Stimulated activated CD4-positive, alpha-beta T cell treated with anti-CD3 and anti-CD28 coated beads, Interleukin-4, amount 100 ng/mL, for 1 hour (primary cell): Measurements from ENCODE around the gene EVL.
A peak's percentile ranks its signal among the peaks of the same experiment; 100 is the strongest.

ENCODE experiments used
- DNase-seq: peaks from one replicate; pipeline ENCODE4 v3.0.0-alpha.2; 2020

Gene EVL

DNA sequence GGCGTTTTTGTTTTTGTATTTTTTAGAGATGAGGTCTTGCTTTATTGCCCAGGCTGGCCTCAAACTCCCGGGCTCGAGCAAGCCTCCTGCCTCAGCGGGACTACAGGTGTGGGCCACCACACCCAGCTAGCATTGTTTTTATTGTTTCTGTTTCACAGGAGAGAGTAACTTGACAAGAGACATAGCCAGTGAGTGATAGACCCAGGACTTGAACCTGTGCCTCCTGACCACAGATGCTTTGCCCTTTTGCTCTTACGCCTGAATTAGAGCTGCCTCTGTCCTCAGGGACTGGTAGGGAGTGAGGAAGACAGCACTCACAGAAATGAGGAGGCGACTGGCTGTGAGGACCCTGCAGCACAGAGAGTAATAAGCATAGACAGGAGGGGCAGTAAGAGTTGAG, 2.3 kb downstream of the EVL start:
- peak; percentile 29 for DNase-seq

- DNase-seq: peak; percentile 82
These were observed 3.0 kb downstream of the EVL start for GRCh38 chr14:100067971-100068959.

DNA sequence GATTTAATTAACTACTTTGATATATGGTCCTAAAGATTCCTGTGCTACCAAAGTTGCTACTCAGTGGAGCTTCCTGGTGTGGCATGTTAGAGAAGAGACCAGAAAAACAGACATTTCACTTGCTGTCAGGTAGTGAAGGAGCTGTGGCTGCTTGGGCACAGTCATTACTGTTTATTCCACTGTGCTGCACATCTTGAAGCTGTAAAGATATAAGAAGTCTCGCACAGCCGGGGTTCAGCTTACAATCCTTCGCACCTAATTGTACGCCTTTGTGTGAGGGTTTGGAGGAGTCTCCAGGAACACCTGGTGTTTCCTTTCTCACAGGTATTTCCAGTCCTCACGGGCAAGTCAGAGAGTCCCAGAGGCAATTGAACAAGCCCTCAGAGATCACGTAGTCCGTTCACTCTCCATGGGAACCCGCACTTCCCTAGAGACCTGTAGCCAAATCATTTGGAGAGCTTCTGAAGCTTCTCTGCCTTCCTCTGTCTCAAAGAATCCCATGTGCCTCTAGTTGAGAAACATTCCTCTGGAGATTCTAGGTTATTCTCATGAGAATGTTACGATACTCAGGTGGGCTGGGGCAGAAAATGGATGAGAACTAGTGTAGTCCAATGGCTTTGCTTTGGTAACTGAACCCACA, 4.1 kb downstream of the EVL start:
- no peak for DNase-seq

DNA sequence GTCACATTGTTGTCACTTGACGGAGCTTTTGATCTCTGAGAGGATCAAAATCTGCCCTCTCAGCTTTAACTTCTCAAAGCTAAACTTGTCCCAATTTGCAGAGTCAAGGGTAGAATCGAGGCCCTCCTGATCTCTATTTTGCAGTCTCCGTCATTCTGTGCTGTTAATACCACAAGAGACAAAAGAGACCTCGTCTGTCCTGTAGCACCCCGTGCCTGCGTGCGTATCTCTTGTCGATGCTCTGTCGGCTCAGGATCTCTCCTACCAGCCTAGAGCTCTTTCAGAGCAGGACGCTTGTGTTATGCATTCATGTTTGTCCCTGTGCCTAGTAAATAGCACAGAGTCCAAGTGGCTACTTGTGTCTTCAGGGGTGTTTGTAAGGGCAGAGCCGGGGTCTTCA, 5.1 kb downstream of the EVL start:
- no peak for DNase-seq

- no peak for DNase-seq
These were observed 6.3 kb downstream of the EVL start for GRCh38 chr14:100071545-100071944.

DNA sequence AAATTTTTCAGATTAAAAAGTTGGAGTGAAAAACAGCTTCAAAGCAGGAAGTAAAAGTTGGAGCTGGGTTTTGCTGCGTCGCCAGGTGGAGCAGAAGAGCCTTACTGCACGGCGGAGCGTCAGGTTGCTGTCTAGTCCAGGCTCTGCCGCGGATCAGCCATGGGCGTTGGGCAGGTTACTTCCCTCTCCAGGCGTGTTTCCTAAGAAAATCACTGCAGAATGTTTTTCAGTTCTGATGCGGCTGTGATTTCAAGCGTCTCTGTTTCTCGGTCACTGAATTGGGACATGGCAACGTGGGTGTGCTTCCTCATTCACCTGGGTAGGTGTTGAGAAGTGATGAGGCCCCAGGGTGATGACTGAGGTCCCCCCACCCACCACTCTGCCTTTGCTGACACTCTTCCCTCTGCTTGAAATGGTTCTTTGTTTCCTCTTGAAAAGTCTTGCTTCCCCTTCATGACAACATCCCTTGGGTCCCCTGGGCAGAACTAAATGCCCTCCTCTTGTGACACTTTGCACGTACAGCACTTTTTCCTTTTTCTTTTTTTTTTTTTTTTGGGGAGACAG, 7.6 kb downstream of the EVL start:
- peak; percentile 64 for DNase-seq

- peak; percentile 28 for DNase-seq
These were observed 8.6 kb downstream of the EVL start for GRCh38 chr14:100073576-100074430.

DNA sequence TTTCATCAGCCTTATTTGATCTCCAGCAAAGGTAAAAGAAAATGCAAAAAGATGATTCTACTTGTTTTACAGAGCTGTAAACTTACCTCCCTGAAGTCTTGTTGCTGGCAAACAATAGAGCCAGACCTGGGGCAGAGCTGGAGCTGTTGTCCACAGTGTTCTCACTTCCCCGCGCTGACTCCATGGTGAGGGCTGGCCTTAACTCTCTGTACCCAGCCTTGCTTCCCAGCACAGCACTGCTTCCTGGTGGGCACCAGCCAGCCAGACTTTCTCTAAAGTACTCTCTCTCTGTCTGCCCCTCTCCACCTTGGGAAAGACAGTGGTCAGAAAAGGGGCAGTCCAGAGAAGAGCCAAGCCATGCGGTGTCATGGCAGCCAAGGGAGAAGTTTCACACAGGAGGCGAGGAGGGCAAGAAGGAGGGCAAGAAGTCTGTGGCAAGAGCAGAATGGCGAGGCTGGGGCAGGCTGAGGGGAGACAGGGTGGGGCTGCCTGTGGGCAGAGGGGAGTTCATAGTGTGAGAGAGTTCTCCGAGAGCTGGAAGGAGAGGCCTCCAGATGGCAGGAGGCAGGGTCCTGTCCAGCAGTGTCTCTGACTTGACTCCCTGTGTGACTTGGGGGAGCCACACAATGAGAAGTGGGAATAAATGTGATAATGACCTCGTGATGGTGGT, 9.3 kb downstream of the EVL start:
- DNase-seq: no peak

- DNase-seq: no peak
These were observed 10.5 kb downstream of the EVL start for GRCh38 chr14:100075681-100076080.

- no peak for DNase-seq
These were observed 10.9 kb downstream of the EVL start for GRCh38 chr14:100076133-100076532.

- DNase-seq: no peak
These were observed 11.4 kb downstream of the EVL start for GRCh38 chr14:100076606-100077005.

DNA sequence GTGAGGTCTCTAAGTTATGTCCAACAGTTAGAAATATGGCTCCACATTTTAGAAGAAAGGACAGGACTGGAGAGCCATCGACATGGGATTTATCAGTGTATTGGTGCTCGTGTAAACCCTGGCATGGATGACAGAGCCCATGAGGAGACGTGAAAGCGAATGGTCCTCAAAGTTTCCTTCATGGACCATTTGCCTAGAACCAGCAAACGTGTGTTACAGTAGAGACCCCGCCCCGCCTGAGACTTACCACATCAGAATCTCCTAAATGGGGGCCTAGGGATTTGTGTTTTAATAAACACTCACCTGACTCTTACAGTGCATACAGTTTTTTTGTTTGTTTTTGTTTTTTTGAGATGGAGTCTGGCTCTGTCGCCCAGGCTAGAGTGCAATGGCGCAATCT, 12.2 kb downstream of the EVL start:
- no peak for DNase-seq

- DNase-seq: no peak
These were observed 13.1 kb downstream of the EVL start for GRCh38 chr14:100078216-100078803.

DNA sequence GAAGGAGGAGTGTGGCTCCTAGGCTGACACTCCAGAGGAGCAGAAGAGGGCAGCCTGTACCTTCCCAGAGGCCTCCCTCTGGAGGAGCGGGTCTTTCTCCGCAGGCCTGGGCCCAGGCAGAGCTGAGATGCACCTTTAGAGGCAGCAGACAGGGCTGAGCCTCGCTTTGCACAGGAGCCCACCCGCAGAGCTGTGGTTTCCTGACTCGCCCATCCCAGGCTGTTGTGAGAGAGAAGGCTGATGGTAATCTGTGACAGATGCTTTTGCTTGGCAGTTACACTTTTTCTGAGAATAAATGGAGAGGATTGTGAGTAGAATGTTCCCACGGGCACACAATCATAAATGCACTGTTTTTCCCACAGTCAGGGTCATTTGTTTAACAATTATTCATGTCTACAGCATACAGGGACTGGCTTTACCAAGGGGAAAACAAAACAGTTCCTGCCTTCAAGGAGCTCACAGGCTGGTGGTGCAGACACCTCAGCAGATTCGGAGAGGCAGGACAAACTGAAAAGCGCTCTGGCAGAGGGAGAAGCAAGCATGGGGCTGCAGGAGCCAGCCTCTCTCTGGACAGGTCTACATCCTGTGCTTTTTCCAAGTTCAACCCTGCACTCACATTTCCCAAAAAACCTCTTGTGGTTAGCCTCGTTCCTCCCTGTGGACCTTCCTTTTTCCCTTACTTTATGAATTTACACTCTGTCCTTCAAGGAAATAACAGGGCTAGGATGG, 13.9 kb downstream of the EVL start:
- peak; percentile 65 for DNase-seq

GRCh38 chr14:100079726-100080005, 14.4 kb downstream of the EVL start:
- DNase-seq: no peak

DNA sequence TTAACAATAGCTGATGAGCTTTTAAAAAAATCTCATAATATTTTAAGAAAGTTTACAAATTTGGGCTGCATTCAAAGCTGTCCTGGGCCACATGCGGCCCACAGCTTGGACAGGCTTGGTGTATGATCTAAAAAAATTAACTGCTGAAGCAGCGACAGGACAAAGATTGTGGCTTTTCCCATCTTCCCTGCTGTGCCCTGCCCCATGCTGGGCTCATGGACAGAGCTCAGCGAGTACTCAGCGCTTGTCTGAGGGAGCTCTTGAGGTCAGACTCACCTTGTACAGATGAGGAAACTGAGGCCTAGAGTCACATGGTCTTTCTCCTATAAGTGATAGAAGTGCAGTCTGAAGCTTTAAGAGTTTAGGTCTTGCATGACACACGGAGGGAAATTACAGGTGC, 15.0 kb downstream of the EVL start:
- DNase-seq: no peak

GRCh38 chr14:100081997-100082625, 16.9 kb downstream of the EVL start:
- DNase-seq: no peak

DNA sequence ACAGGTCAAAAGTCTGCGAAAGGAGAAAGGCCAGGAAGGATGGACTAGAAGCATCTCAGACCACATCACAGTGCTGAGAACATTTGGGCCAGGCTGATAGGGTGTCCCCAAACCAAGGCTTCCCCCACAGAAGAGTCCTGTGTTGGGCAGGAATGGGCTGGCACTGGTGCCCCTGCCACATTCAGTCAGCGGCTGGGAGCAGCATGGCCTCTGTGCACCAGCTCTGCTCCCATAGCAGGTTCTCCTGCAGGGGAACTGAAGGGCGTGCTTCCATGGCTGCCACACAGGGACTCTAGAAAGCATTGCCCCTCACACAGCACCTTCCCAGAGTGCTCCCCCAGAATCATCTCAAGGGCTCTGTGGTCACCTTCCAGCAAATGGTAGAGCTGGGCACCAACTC, 17.5 kb downstream of the EVL start:
- no peak for DNase-seq

- DNase-seq: no peak
These were observed 18.5 kb downstream of the EVL start for GRCh38 chr14:100083706-100084105.

- DNase-seq: no peak
These were observed 19.4 kb downstream of the EVL start for GRCh38 chr14:100084591-100084990.

DNA sequence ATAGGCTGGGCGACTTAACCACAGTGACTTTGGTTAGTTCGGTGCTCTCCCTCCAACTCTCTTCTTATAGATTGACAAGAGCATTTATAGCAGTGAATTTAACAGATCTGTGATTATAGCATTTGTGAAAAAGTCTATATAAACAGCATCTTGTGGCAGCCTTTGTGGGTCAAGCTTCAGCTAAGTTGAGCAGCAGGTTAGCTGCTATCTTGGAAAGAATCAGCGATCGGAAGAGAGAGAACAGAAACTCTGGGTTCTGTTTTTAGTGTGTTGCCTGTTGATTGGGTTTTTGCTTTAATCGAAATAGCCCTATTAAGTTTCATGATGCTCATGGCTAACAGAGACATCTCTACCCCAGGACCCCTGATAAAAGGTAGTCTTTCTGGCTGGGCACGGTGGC, 20.2 kb downstream of the EVL start:
- DNase-seq: no peak
